Trophoblast cell (in vitro differentiated cells and primary cell): ENCODE data around the gene CCSAP.

Experiments
- DNase-seq, 2 donors: peaks; one replicate each; pipeline ENCODE4 v3.0.0-alpha.2; 2016
- H2AFZ ChIP-seq: 2 replicates; pipeline ENCODE4 v1.6.1; 2013; ENCODE audit warnings: low read length, moderate library complexity, mild to moderate bottlenecking; ENCODE audit not compliant: insufficient read depth, poor library complexity
- H2AK5ac ChIP-seq: 2 replicates; pipeline ENCODE4 v1.6.1; 2013; ENCODE audit warnings: mild to moderate bottlenecking, low read length
- H2BK120ac ChIP-seq: 2 replicates; pipeline ENCODE4 v1.6.1; 2013; ENCODE audit warnings: low read length, mild to moderate bottlenecking, moderate library complexity; ENCODE audit not compliant: insufficient read depth, poor library complexity
- H2BK12ac ChIP-seq: 2 replicates; pipeline ENCODE4 v1.6.1; 2013; ENCODE audit warnings: mild to moderate bottlenecking, low read length, moderate library complexity
- H2BK5ac ChIP-seq: 2 replicates; pipeline ENCODE4 v1.6.1; 2013; ENCODE audit warnings: low read length, low read depth, moderate library complexity, mild to moderate bottlenecking; ENCODE audit not compliant: poor library complexity
- H3K14ac ChIP-seq: 2 replicates; pipeline ENCODE4 v1.6.1; 2013; ENCODE audit warnings: mild to moderate bottlenecking, low read length
- H3K18ac ChIP-seq: 2 replicates; pipeline ENCODE4 v1.6.1; 2013; ENCODE audit warnings: mild to moderate bottlenecking, low read length
- H3K23ac ChIP-seq: 2 replicates; pipeline ENCODE4 v1.6.1; 2013; ENCODE audit warnings: low read length
- H3K27ac ChIP-seq: 2 replicates; pipeline ENCODE4 v1.5.1; 2013; ENCODE audit warnings: low read depth, mild to moderate bottlenecking, inconsistent platforms, low read length, moderate library complexity
- H3K27me3 ChIP-seq: 2 replicates; pipeline ENCODE4 v1.6.1; 2013; ENCODE audit warnings: inconsistent platforms, mild to moderate bottlenecking, low read length, moderate library complexity; ENCODE audit not compliant: insufficient read depth
- H3K36me3 ChIP-seq, 2 experiments: 1 replicate in 1 of 2; 2 replicates in 1 of 2; pipeline ENCODE4 v1.6.1; 2013; ENCODE audit warnings: low read length in 2 of 2, mild to moderate bottlenecking in 2 of 2, moderate library complexity in 1 of 2; ENCODE audit not compliant: insufficient read depth in 2 of 2, control insufficient read depth in 1 of 2
- H3K4ac ChIP-seq: 2 replicates; pipeline ENCODE4 v1.6.1; 2013; ENCODE audit warnings: low read depth, mild to moderate bottlenecking, low read length, moderate library complexity
- H3K4me1 ChIP-seq, 2 experiments: 1 replicate in 1 of 2; 2 replicates in 1 of 2; pipeline ENCODE4 v1.6.1; 2013; ENCODE audit warnings: low read length in 2 of 2, mild to moderate bottlenecking in 2 of 2, moderate library complexity in 1 of 2; ENCODE audit not compliant: insufficient read depth in 2 of 2, control insufficient read depth in 1 of 2
- H3K4me2 ChIP-seq: 2 replicates; pipeline ENCODE4 v1.6.1; 2013; ENCODE audit warnings: inconsistent platforms, mild to moderate bottlenecking, low read length, moderate library complexity
- H3K4me3 ChIP-seq: 2 replicates; pipeline ENCODE4 v1.5.1; 2013; ENCODE audit warnings: mild to moderate bottlenecking, low read depth, low read length, inconsistent platforms
- H3K79me1 ChIP-seq: one replicate; pipeline ENCODE4 v1.6.1; 2013; ENCODE audit warnings: low read length
- H3K79me2 ChIP-seq: 2 replicates; pipeline ENCODE4 v1.6.1; 2013; ENCODE audit warnings: low read length, mild to moderate bottlenecking; ENCODE audit not compliant: control insufficient read depth, insufficient read depth, poor library complexity
- H3K9ac ChIP-seq: 2 replicates; pipeline ENCODE4 v1.6.1; 2013; ENCODE audit warnings: mild to moderate bottlenecking, low read length
- H3K9me3 ChIP-seq: 2 replicates; pipeline ENCODE4 v1.6.1; 2013; ENCODE audit warnings: low read depth, mild to moderate bottlenecking, control low read depth, inconsistent platforms, low read length; ENCODE audit not compliant: insufficient read depth
- H4K12ac ChIP-seq: 2 replicates; pipeline ENCODE4 v1.6.1; 2013; ENCODE audit warnings: low read depth, mild to moderate bottlenecking, low read length, moderate library complexity
- H4K8ac ChIP-seq: 2 replicates; pipeline ENCODE4 v1.6.1; 2013; ENCODE audit warnings: low read depth, mild to moderate bottlenecking, low read length, moderate library complexity
- H4K91ac ChIP-seq: one replicate; pipeline ENCODE4 v1.6.1; 2013; ENCODE audit warnings: low read depth, mild to moderate bottlenecking, low read length, moderate library complexity
- WGBS: extraction: QIAGEN DNeasy Blood & Tissue Kit; methylation state at CpG from one replicate; pipeline ENCODE4 v1.1.7; 2013; ENCODE audit warnings: missing lambda C conversion rate; ENCODE audit not compliant: insufficient read length, insufficient coverage; ENCODE audit errors: extremely low coverage; 5-methylcytosine and 5-hydroxymethylcytosine counted together

The CCSAP gene

DNA sequence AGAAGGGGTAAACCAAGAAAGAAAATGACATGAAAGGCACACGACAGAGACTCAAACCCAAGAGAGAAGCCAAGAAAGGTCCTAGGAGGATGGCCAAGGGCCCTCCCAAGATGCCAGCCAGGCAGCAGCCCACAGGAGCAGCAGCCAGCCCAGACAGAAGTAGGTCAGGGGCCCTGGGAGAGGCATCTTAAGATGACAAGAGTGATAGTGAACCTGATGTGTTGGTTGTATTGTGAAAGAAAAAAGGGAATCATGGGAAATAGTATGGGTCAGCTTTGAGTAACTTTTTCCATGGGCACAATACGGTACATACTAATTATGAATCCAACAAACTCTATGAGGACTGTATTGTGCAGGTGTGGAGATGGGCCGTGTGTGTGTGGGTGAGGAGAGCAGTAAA, 3.3 kb downstream of the CCSAP start:
- H3K14ac ChIP-seq: no peak overlapping the region
- H3K4me2 ChIP-seq: no peak overlapping the region
- DNase-seq: peak; percentile 73 to 85
- no peak overlapping the region for H4K91ac ChIP-seq
- H2BK12ac ChIP-seq: no peak overlapping the region
- peaks cover 20% of the 10 kb centered on the region for H3K79me2 ChIP-seq
- no peak overlapping the region for H4K8ac ChIP-seq
- H3K27me3 ChIP-seq: no peaks in the 10 kb centered on the region
- no peak overlapping the region for H3K4me3 ChIP-seq
- H3K36me3 ChIP-seq: peaks cover 0 to 2% of the 10 kb centered on the region in 2 experiments
- no peaks in the 10 kb centered on the region for H3K9me3 ChIP-seq
- no peak overlapping the region for H3K9ac ChIP-seq
- WGBS: no CpG with 5 or more reads among the region's 3 CpGs
- no peak overlapping the region for H2BK5ac ChIP-seq
- H2BK120ac ChIP-seq: no peak overlapping the region
- H3K27ac ChIP-seq: no peak overlapping the region
- peaks cover 11% of the 10 kb centered on the region for H3K79me1 ChIP-seq
- no peak overlapping the region for H3K23ac ChIP-seq
- H3K4me1 ChIP-seq: peaks cover 6 to 22% of the 10 kb centered on the region in 2 experiments
- H2AFZ ChIP-seq: no peak overlapping the region
- no peak overlapping the region for H3K18ac ChIP-seq
- H4K12ac ChIP-seq: no peak overlapping the region
- H2AK5ac ChIP-seq: no peak overlapping the region
- H3K4ac ChIP-seq: peak overlapping the region; percentile 19

DNA sequence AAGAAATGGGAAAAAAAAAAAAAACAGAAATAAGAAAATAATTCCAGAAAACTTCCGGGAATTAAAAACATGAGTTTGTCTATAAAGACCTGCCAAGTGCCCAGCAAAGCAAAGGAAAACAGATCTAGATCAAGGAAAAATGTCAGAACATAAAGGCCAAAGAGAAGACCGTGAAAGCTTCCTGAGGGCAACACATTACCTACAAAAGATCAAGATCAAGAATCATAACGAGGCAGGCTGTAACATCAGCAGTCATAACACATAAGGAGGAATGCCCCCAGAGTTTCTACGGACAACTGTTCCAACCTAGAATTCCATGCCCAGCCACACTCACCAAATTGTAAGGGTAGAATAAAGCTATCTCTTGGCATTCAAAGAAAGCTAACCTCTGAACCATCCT, 3.8 kb downstream of the CCSAP start:
- no CpG with 5 or more reads among the region's 4 CpGs for WGBS
- Histone ChIP-seq H3K4me2 (no peak overlapping the region), H3K79me2 (peaks cover 20% of the 10 kb centered on the region), H2BK12ac (no peak overlapping the region), H2AFZ (no peak overlapping the region), H2AK5ac (no peak overlapping the region), H4K8ac (no peak overlapping the region), H3K27ac (no peak overlapping the region), H4K91ac (no peak overlapping the region), H3K18ac (no peak overlapping the region), H3K9ac (no peak overlapping the region), H3K14ac (no peak overlapping the region), H3K9me3 (no peaks in the 10 kb centered on the region), H3K4me1 (peaks cover 6 to 22% of the 10 kb centered on the region in 2 experiments), H3K36me3 (peaks cover 0 to 2% of the 10 kb centered on the region in 2 experiments), H3K23ac (no peak overlapping the region), H3K27me3 (no peaks in the 10 kb centered on the region), H4K12ac (no peak overlapping the region), H3K79me1 (peaks cover 11% of the 10 kb centered on the region), H2BK120ac (no peak overlapping the region), H3K4me3 (no peak overlapping the region), H2BK5ac (no peak overlapping the region), H3K4ac (peak overlapping the region; percentile 49)
- DNase-seq: peak in 1 of 2 donors; percentile 29

DNA sequence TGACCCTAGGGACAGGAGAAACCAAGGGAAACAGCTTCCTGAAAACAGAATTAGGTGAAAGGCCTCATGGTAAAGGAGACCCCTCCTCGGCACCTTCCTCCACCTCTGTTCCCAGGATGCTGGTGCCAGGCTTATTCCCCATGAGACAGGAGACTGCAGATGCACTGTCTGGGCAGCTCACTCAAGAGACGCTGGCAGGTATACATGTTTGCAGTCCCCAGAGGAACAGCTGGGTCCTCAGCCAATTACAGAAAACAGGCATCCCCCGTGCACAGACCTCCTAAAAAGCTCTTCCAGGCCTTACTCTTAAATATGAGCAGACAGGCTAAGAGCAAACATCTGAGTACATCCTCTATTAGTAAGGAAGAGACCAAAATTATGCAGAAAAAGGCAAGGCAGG, 6.5 kb downstream of the CCSAP start:
- no peak overlapping the region for H2AFZ ChIP-seq
- H2AK5ac ChIP-seq: no peak overlapping the region
- H3K4me1 ChIP-seq: peaks cover 6 to 20% of the 10 kb centered on the region in 2 experiments
- H4K91ac ChIP-seq: no peak overlapping the region
- H3K18ac ChIP-seq: no peak overlapping the region
- no peak overlapping the region for H2BK120ac ChIP-seq
- H3K36me3 ChIP-seq: peaks cover 0 to 4% of the 10 kb centered on the region in 2 experiments
- no peak overlapping the region for H4K8ac ChIP-seq
- H3K9ac ChIP-seq: no peak overlapping the region
- no peak for DNase-seq
- H3K14ac ChIP-seq: no peak overlapping the region
- H3K27ac ChIP-seq: no peak overlapping the region
- H4K12ac ChIP-seq: no peak overlapping the region
- peaks cover 1% of the 10 kb centered on the region for H3K79me1 ChIP-seq
- no peak overlapping the region for H2BK5ac ChIP-seq
- no peaks in the 10 kb centered on the region for H3K9me3 ChIP-seq
- H3K4me3 ChIP-seq: no peak overlapping the region
- peak overlapping the region; percentile 82 for H3K4ac ChIP-seq
- no peak overlapping the region for H3K23ac ChIP-seq
- no peak overlapping the region for H3K4me2 ChIP-seq
- H3K79me2 ChIP-seq: peaks cover 11% of the 10 kb centered on the region
- no peaks in the 10 kb centered on the region for H3K27me3 ChIP-seq
- no CpG with 5 or more reads among the region's 3 CpGs for WGBS
- H2BK12ac ChIP-seq: no peak overlapping the region

DNA sequence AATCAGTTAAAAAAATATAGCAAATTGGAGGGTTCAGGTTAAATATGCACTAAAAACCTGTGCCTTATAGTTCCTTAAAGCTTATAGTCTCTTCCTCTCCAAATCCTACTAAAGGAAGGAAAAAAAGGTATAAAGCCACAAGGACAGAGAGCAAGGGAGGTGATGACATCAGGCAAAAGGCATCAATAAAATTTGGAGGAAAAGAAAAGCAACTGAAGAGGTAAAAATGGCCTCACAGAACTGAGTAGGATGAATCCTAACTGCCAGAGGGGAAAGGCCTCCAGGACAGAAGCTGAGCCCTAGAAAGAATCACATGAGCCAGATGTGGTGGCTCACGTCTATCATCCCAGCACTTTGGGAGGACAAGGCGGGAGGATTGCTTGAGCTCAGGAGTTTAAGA, 8.1 kb downstream of the CCSAP start:
- Histone ChIP-seq H3K9ac (no peak overlapping the region), H3K18ac (no peak overlapping the region), H3K79me2 (peaks cover 7% of the 10 kb centered on the region), H2AFZ (no peak overlapping the region), H3K79me1 (peaks cover 1% of the 10 kb centered on the region), H3K27me3 (no peaks in the 10 kb centered on the region), H3K36me3 (peaks cover 0 to 11% of the 10 kb centered on the region in 2 experiments), H3K23ac (no peak overlapping the region), H4K12ac (no peak overlapping the region), H3K27ac (no peak overlapping the region), H3K4ac (no peak overlapping the region), H4K91ac (no peak overlapping the region), H3K9me3 (no peaks in the 10 kb centered on the region), H3K14ac (no peak overlapping the region), H4K8ac (no peak overlapping the region), H3K4me1 (peaks cover 6 to 17% of the 10 kb centered on the region in 2 experiments), H3K4me2 (no peak overlapping the region), H3K4me3 (no peak overlapping the region), H2AK5ac (no peak overlapping the region), H2BK12ac (no peak overlapping the region), H2BK5ac (no peak overlapping the region), H2BK120ac (no peak overlapping the region)
- no CpG with 5 or more reads among the region's 2 CpGs for WGBS
- DNase-seq: peak; percentile 50 to 64
